ENCODE measurements around the gene SRRM5. TPM values are rescaled to one million over a fixed set of nuclear protein-coding genes. Genes with fewer than 3 reads are reported as not detected.
"Not testable (repeated sequence)": the region's sequence is repeated elsewhere in the genome, so short reads cannot be mapped to it uniquely, and the experiment has no call there.

SRRM5 gene
- polyA plus RNA-seq, 4 donors = 0.27 to 1.0 (median 0.49) TPM

DNA sequence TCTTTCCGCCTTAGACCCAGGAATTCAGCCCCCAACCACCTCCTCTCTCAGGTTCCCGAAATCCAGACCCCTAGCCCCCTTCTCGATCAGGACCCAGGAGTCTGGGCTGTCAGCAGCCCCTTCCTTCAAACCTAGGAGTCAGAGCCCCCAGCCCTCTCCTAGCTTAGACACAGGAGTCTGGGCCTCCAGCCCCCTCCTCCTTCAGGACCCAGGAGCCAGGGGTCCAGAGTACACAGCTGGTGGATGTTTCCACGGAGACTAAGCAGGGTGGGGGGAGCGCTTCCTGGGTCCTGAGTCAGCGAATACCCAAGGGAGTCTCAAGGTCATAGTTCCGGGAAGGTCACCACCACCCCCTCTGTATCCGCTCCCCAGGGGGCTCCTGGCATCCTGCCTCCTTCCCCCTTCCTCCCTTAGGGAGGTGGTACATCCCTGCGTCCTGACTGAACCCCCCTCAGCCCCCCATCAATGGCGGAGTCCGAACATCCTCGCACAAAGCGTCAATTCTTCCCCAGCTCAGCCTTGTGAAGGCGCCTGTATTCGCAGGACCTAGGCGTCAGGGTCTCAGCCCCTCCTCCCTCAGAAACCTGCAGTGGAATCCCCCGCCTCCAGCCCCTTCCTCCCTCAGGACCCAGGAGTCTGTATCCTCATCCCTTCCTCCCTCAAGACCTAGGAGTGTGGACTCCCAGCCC, 23.1 kb downstream of the SRRM5 start:
- FAIRE-seq (no peak), DNase-seq (peak in 1 of 2 donors; percentile 78)
- Histone ChIP-seq H3K27ac (ENCODE audit: low read depth in 1 of 3, low read length in 2 of 3) (peak overlapping the region in 1 of 3 donors; percentile 26), H3K4me1 (ENCODE audit: control insufficient read depth in 3 of 3, insufficient read depth in 2 of 3, low read depth in 1 of 3, low read length in 2 of 3) (peaks cover 0 to 10% (median 0%) of the 10 kb centered on the region in 3 donors), H3K4me3 (ENCODE audit: low read depth in 1 of 3, low read length in 3 of 3) (peak overlapping the region in 1 of 3 donors; percentile 37), H3K36me3 (ENCODE audit: control insufficient read depth in 3 of 3, insufficient read depth in 2 of 3, low read depth in 1 of 3, low read length in 3 of 3) (no peaks in the 10 kb centered on the region), H3K9me3 (ENCODE audit: control insufficient read depth in 2 of 2, insufficient read depth in 1 of 2, low read depth in 1 of 2, low read length in 1 of 2) (no peaks in the 10 kb centered on the region), H3K27me3 (ENCODE audit: control insufficient read depth in 3 of 3, insufficient read depth in 3 of 3, low read length in 3 of 3) (peaks cover 0 to 14% (median 8%) of the 10 kb centered on the region in 3 donors)
- WGBS, 3 donors = 11 to 25% (median 19%) methylated on average over 17 of the region's 17 CpGs

- H3K27me3 ChIP-seq (ENCODE audit: control insufficient read depth in 3 of 3, insufficient read depth in 3 of 3, low read length in 3 of 3) = peaks cover 0 to 20% (median 8%) of the 10 kb centered on the region in 3 donors
- not testable (repeated sequence) for FAIRE-seq; DNase-seq; H3K36me3 ChIP-seq (ENCODE audit: control insufficient read depth in 3 of 3, insufficient read depth in 2 of 3, low read depth in 1 of 3, low read length in 3 of 3); H3K27ac ChIP-seq (ENCODE audit: low read depth in 1 of 3, low read length in 2 of 3); H3K9me3 ChIP-seq (ENCODE audit: control insufficient read depth in 2 of 2, insufficient read depth in 1 of 2, low read depth in 1 of 2, low read length in 1 of 2)
- 50 to 72% (median 55%) methylated on average over 2 of the region's 2 CpGs for WGBS, 3 donors
- peaks cover 0 to 15% (median 0%) of the 10 kb centered on the region in 3 donors for H3K4me1 ChIP-seq (ENCODE audit: control insufficient read depth in 3 of 3, insufficient read depth in 2 of 3, low read depth in 1 of 3, low read length in 2 of 3)
- peak overlapping the region in 1 of 3 donors; percentile 37 for H3K4me3 ChIP-seq (ENCODE audit: low read depth in 1 of 3, low read length in 3 of 3)
These were observed 23.7 kb downstream of the SRRM5 start for GRCh38 chr19:43635561-43635940.

- FAIRE-seq = no peak
- Histone ChIP-seq H3K9me3 (ENCODE audit: control insufficient read depth in 2 of 2, insufficient read depth in 1 of 2, low read depth in 1 of 2, low read length in 1 of 2) (no peaks in the 10 kb centered on the region), H3K27me3 (ENCODE audit: control insufficient read depth in 3 of 3, insufficient read depth in 3 of 3, low read length in 3 of 3) (peaks cover 0 to 22% (median 8%) of the 10 kb centered on the region in 3 donors)
These were observed 24.3 kb downstream of the SRRM5 start for GRCh38 chr19:43636121-43636683.

DNA sequence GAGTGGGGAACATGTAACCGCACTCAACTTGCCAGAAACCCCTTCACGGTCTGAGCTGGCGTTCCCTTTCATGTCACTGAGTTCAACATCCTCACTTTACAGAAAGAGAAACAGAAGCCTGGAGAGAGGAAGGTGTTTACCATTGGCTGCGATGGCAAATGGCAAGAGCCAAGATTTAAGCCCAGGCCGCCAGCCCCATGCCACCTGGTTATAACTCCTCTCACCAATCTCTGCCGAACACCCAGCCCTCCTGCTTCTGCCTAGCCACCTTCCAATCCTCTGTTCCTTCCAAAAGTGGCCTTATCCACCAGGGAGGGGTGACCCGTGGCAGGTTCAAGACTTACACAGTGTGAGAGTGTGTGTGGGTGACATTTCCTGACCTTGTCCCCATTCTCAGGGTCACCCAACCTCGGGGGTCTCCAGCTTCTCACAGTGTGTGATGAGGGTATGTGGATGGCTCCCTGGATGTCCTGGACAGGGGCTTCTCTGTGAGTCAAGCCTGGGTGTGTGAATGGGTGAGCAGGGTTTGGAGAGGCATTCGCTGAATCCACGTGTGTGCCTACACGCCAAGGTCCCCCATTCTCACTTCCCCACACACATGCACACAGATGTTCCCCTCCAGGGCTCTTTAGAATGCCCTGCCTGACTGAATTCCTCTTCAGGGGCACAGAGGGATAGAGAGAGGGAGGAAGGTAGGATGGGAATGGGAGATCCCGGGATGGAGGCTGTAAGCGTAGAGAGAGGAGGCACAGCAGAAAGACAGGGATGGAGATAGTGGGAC, 26.5 kb downstream of the SRRM5 start:
- peaks cover 0 to 15% (median 0%) of the 10 kb centered on the region in 3 donors for H3K4me1 ChIP-seq (ENCODE audit: control insufficient read depth in 3 of 3, insufficient read depth in 2 of 3, low read depth in 1 of 3, low read length in 2 of 3)
- no peaks in the 10 kb centered on the region for H3K36me3 ChIP-seq (ENCODE audit: control insufficient read depth in 3 of 3, insufficient read depth in 2 of 3, low read depth in 1 of 3, low read length in 3 of 3)
- peaks cover 0 to 28% (median 8%) of the 10 kb centered on the region in 3 donors for H3K27me3 ChIP-seq (ENCODE audit: control insufficient read depth in 3 of 3, insufficient read depth in 3 of 3, low read length in 3 of 3)
- no peak for DNase-seq
- WGBS, 3 donors = 75 to 77% (median 77%) methylated on average over 13 of the region's 13 CpGs
- peak overlapping the region in 1 of 3 donors; percentile 21 for H3K4me3 ChIP-seq (ENCODE audit: low read depth in 1 of 3, low read length in 3 of 3)
- no peaks in the 10 kb centered on the region for H3K9me3 ChIP-seq (ENCODE audit: control insufficient read depth in 2 of 2, insufficient read depth in 1 of 2, low read depth in 1 of 2, low read length in 1 of 2)
- no peak overlapping the region for H3K27ac ChIP-seq (ENCODE audit: low read depth in 1 of 3, low read length in 2 of 3)
- FAIRE-seq = no peak

More at GRCh38 chr19:43636121-43636683, 24.3 kb downstream of the SRRM5 start:
- 74 to 81% (median 78%) methylated on average over 14 of the region's 14 CpGs for WGBS, 3 donors
- H3K27ac ChIP-seq (ENCODE audit: low read depth in 1 of 3, low read length in 2 of 3) = no peak overlapping the region
- H3K36me3 ChIP-seq (ENCODE audit: control insufficient read depth in 3 of 3, insufficient read depth in 2 of 3, low read depth in 1 of 3, low read length in 3 of 3) = no peaks in the 10 kb centered on the region
- DNase-seq = peak in 1 of 2 donors; percentile 24
- no peak overlapping the region for H3K4me3 ChIP-seq (ENCODE audit: low read depth in 1 of 3, low read length in 3 of 3)
- H3K4me1 ChIP-seq (ENCODE audit: control insufficient read depth in 3 of 3, insufficient read depth in 2 of 3, low read depth in 1 of 3, low read length in 2 of 3) = peaks cover 0 to 15% (median 0%) of the 10 kb centered on the region in 3 donors

- FAIRE-seq (no peak), DNase-seq (no peak)
- 9 to 14% (median 11%) methylated on average over 10 to 18 of the region's 18 CpGs for WGBS, 3 donors
- H3K4me1 ChIP-seq (ENCODE audit: control insufficient read depth in 3 of 3, insufficient read depth in 2 of 3, low read depth in 1 of 3, low read length in 2 of 3) = peaks cover 0 to 15% (median 0%) of the 10 kb centered on the region in 3 donors
- no peak overlapping the region for H3K27ac ChIP-seq (ENCODE audit: low read depth in 1 of 3, low read length in 2 of 3)
- no peaks in the 10 kb centered on the region for H3K9me3 ChIP-seq (ENCODE audit: control insufficient read depth in 2 of 2, insufficient read depth in 1 of 2, low read depth in 1 of 2, low read length in 1 of 2)
- peaks cover 0 to 28% (median 8%) of the 10 kb centered on the region in 3 donors for H3K27me3 ChIP-seq (ENCODE audit: control insufficient read depth in 3 of 3, insufficient read depth in 3 of 3, low read length in 3 of 3)
- H3K36me3 ChIP-seq (ENCODE audit: control insufficient read depth in 3 of 3, insufficient read depth in 2 of 3, low read depth in 1 of 3, low read length in 3 of 3) = no peaks in the 10 kb centered on the region
- peak overlapping the region; percentile 21 to 65 (median 33) for H3K4me3 ChIP-seq (ENCODE audit: low read depth in 1 of 3, low read length in 3 of 3)
These were observed 27.2 kb downstream of the SRRM5 start for GRCh38 chr19:43638995-43639518.

DNA sequence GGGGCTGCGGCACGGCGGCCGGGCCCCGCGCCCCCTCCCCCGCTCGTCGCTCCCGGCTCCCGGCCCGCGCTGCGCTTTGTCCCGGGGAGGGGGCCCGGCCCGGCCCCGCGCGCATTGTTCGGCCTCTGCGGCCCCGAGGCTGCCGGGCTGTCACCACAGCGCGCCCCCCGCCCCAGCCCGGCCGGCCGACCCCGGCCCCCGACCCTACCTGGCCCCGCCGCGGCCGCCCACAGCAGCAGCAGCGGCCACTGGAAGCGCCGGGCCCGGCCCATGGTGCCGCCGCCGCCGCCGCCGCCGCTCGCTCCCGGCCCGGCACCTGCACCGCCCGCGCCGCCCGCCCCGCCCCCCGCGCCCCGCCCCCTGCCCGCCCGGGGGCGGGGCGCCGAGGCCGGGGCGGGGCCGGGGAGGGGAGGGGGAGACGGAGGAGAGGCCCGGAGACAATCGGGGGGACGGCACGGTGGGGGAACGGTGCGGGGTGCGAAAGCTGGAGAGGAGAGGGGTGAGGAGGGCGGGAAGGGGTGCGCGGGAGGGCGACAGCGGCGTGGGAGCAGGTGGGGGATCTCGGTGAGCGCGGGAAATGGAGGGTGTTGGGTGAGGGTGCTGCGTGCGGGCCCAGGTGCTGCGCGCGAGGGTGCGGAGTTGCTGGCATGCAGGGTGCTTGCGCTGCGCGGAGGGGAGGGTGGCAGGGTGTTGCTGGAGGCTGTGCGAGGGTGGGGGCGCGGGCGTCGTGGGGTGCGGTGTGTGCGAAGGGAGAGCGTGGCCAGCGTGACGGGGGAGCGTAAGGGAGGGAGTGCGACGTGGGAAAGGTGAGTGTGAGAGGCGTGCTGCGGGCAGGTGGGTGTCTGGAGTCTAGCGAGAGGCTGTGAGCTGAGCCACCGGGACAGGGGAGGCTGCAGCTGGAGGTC, 27.9 kb downstream of the SRRM5 start, which contains the start of gene CADM4:
Gene CADM4 (minus strand): TSS at position 332 of the 905 bp plus-strand sequence. CDS start 60 bp downstream, at position 272.
- DNase-seq = peak; percentile 33 to 64
- no peak for FAIRE-seq
- Histone ChIP-seq H3K27ac (ENCODE audit: low read depth in 1 of 3, low read length in 2 of 3) (no peak within 1 kb of the TSS), H3K27me3 (ENCODE audit: control insufficient read depth in 3 of 3, insufficient read depth in 3 of 3, low read length in 3 of 3) (peaks cover 0 to 28% (median 5%) of the 10 kb centered on the region in 3 donors), H3K36me3 (ENCODE audit: control insufficient read depth in 3 of 3, insufficient read depth in 2 of 3, low read depth in 1 of 3, low read length in 3 of 3) (no peaks in the 10 kb centered on the region), H3K4me3 (ENCODE audit: low read depth in 1 of 3, low read length in 3 of 3) (peak within 1 kb of the TSS; percentile 33 to 65 (median 43)), H3K9me3 (ENCODE audit: control insufficient read depth in 2 of 2, insufficient read depth in 1 of 2, low read depth in 1 of 2, low read length in 1 of 2) (no peaks in the 10 kb centered on the region), H3K4me1 (ENCODE audit: control insufficient read depth in 3 of 3, insufficient read depth in 2 of 3, low read depth in 1 of 3, low read length in 2 of 3) (peaks cover 0 to 12% (median 0%) of the 10 kb centered on the region in 3 donors)
- 0 to 2% (median 1%) methylated on average over 38 to 110 of the region's 110 CpGs for WGBS, 3 donors

- Histone ChIP-seq H3K36me3 (ENCODE audit: control insufficient read depth in 3 of 3, insufficient read depth in 2 of 3, low read depth in 1 of 3, low read length in 3 of 3) (no peaks in the 10 kb centered on the region), H3K27ac (ENCODE audit: low read depth in 1 of 3, low read length in 2 of 3) (no peak overlapping the region), H3K9me3 (ENCODE audit: control insufficient read depth in 2 of 2, insufficient read depth in 1 of 2, low read depth in 1 of 2, low read length in 1 of 2) (no peaks in the 10 kb centered on the region), H3K4me3 (ENCODE audit: low read depth in 1 of 3, low read length in 3 of 3) (peak overlapping the region in 2 of 3 donors; percentile 43 to 65), H3K27me3 (ENCODE audit: control insufficient read depth in 3 of 3, insufficient read depth in 3 of 3, low read length in 3 of 3) (peaks cover 0 to 28% (median 5%) of the 10 kb centered on the region in 3 donors), H3K4me1 (ENCODE audit: control insufficient read depth in 3 of 3, insufficient read depth in 2 of 3, low read depth in 1 of 3, low read length in 2 of 3) (peaks cover 0 to 5% (median 0%) of the 10 kb centered on the region in 3 donors)
- 10 to 13% (median 13%) methylated on average over 5 to 9 of the region's 9 CpGs for WGBS, 3 donors
- no peak for FAIRE-seq
- no peak for DNase-seq
These were observed 28.5 kb downstream of the SRRM5 start for GRCh38 chr19:43640424-43640757.
